CMK (cell line): Measurements from ENCODE around the gene ELAPOR1.

Experiments
- DNase-seq: peaks from one replicate; pipeline ENCODE4 v3.0.0-alpha.2; 2010; ENCODE audit warnings: low read depth

The ELAPOR1 gene

GRCh38 chr1:109096120-109096519, 17.8 kb upstream of the ELAPOR1 start:
- DNase-seq = no peak

- DNase-seq = peak; percentile 97
These were observed 13.8 kb upstream of the ELAPOR1 start for GRCh38 chr1:109099938-109100773.

- no peak for DNase-seq
These were observed 9.4 kb upstream of the ELAPOR1 start for GRCh38 chr1:109104364-109105151.

DNA sequence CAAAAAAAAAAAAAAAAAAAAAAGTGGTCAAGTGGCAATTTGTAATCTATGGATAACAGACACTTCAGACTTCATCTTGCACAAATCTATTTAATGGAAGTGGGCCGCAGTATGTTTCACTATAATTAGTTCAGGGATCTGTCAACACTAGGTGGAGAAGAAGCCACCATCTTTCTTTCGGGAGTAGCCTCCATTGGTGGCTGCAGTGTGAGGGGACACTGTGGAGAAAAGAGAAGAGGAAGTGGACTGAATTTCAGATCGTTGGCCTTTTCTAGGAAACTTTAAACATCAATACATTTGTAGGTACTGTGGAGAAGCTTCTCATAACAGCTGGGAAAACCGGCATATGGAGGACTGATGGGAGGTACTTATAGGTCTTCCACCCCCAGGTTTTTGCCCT, 8.0 kb upstream of the ELAPOR1 start:
- DNase-seq = no peak

GRCh38 chr1:109107785-109108184, 6.1 kb upstream of the ELAPOR1 start:
- DNase-seq = no peak

DNA sequence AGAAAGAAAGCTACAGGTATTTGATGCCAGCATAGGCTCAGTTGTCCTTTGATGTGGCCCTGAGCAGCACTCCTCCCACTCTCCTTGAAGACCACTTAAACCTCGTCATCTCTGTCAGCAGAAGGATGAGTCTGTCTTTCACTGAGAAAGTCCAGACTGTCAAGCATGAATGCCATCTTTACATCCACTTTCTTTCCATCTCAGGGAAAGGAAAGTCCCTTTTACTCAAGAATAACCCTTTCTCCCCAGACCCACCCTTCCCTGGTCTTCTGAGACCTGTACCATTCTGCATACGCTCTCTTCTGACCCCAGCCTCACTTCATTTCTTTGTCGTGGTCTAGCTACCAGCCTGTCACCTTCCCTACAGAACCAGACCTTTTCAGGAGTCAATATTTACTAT, 4.0 kb upstream of the ELAPOR1 start:
- DNase-seq = no peak

- DNase-seq = no peak
These were observed 2.4 kb upstream of the ELAPOR1 start for GRCh38 chr1:109111386-109112055.

DNA sequence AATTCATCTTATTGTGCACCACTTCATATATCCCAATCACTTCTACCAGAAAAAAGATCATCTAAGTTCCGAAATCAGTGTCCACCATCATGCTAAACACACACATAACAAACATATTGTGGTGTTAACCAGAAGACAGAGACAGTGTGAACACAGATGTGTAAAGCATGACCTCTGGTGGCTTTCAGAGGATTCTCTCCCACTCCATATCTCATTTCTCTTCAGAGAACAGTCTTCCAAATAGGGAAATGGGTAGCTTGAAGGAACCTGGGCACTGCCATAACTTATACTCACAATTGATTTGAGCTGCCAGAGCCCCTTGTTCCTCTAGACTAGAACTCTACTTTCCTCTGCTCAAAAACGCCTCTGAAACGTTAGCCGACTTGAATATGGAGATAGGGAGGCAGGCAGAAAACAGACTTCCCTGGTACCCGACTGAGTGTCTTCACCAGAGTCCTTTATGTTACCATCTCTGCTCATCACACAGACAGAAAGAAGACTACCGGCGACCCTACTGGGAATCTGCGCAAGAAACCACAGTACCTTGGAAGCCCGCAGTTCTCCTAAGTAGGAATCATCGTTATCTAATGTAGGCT, 1.8 kb upstream of the ELAPOR1 start:
- no peak for DNase-seq

- DNase-seq = peak; percentile 58
These were observed 1.1 kb upstream of the ELAPOR1 start for GRCh38 chr1:109112652-109113285.

DNA sequence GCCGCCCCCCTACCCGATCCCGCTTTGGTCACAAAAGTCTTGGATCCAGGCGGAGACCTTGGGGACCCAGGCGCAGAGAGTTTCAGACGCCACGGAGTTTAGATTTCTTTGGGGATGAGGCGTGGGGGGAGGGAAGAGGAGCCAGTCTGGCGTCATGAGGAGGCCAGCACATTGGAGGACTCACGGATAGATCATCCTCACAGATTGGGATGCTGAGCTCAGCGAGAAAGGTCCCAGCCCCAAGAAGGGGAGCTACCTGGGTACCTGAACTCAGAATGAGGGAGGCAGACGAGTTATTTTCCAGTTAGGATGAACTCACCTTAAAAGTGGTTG, 393 bp downstream of the ELAPOR1 start:
- DNase-seq = no peak

DNA sequence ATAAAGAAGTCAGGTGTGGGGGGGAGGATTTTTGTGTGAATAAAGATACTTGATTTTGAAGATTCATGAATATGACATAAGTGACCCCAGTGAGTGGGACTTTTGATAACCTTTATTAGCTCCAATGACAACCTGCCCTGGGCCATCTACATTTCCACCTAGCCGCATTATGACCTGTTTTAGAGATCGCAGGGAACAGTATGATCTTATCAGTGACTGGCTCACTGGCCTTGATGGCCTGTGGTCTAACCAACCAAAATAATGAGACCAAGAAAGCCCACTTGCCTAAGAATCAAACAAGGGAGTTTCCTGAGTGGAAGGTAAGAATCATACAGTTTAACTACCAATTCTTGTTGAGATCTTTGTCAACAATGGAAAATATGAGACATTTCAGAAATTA, 1.8 kb downstream of the ELAPOR1 start:
- DNase-seq = no peak

DNA sequence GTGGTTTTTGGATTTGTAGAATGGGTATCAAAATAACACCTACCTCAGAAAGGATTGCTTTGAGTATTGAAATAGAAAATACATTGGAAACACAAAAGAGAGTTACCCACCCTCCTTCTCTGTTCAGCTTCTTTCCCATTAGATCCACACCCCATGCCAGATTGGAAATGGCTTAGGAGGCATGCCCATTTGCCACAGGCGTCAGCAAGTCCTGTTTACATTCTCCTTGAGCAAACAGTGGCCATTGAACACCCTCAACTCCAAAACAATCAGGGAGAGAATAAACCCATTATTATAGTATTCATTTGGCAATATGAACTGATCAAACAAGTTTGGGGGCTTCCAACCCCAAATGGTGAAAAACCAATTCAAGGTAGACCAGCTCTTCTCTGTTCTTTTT, 2.4 kb downstream of the ELAPOR1 start:
- DNase-seq = no peak

DNA sequence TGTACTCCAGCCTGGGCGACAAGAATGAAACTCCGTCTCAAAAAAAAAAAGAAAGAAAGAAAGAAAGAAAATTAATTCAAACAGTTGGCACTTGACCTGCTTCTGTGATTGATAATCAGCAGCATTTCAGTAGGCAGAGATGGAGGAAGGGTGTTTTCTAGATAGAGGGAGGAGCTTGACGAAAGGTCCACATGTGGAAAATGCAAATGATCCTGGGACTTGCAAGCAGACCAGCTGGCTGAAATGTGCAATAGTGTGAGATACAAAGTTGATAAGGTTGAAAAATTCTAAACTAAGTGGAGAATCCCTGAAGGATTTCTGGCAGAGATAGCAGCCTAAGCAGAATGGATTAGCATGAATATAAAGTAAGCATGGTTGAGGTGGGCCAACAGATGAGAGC, 4.2 kb downstream of the ELAPOR1 start:
- no peak for DNase-seq

DNA sequence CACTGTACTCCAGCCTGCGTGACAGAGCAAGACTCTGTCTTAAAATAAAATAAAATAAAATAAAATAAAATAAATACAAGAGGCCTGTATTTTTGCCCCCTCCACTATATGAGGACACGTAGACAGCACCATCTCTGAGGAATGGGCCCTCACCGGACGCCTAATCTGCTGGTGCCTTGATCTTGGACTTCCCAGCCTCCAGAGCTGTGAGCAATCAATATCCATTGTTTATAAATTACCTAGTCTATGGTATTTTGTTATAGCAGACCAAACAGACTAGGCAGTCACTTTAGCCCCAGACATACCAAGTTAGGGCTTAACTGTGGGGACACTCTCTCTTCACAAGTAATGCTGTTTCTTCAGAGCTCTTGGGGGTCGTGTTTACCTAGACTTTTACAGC, 6.4 kb downstream of the ELAPOR1 start:
- DNase-seq = no peak

GRCh38 chr1:109131059-109131458, 17.1 kb downstream of the ELAPOR1 start:
- DNase-seq = no peak

DNA sequence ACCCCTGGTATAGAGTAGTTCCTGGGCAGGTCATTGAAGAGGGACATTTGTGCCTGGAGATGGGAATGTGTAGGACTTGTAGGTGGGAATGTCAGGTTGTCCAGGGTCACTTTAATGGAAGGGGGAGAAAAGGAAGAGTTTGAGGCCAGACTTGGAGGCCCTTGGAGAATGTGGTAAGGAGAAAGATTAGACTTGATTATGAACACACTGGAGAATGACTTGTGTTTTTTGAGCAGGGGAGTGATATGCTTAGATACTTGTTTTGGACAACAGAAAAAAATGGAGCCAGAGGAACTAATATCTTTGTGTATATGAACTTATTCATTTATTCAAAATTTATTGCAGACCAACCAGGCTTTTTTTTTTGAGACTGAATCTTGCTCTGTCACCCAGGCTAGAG, 17.9 kb downstream of the ELAPOR1 start:
- no peak for DNase-seq

- no peak for DNase-seq
These were observed 19.2 kb downstream of the ELAPOR1 start for GRCh38 chr1:109133002-109133706.

- DNase-seq = no peak
These were observed 19.9 kb downstream of the ELAPOR1 start for GRCh38 chr1:109133815-109134214.

- DNase-seq = peak; percentile 8
These were observed 20.5 kb downstream of the ELAPOR1 start for GRCh38 chr1:109134423-109134822.

DNA sequence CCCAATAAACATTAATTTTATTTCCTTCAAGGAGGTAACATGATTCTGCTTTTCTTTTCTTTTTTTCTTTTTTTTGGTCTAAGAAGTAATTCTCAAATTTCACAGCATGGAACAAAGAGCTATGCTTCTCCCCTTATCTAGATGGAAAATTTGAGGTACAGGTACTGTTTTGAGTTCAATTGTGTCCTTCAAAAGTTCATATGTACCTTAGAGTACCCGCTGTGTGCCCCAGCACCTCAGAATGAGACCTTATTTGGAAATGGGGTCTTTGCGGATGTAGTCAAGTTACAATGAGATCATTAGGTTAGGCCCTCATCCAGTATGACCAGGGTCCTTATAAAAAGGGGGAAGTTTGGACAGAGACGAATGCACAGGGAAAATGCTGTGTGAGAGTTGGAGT, 22.0 kb downstream of the ELAPOR1 start:
- DNase-seq = no peak

DNA sequence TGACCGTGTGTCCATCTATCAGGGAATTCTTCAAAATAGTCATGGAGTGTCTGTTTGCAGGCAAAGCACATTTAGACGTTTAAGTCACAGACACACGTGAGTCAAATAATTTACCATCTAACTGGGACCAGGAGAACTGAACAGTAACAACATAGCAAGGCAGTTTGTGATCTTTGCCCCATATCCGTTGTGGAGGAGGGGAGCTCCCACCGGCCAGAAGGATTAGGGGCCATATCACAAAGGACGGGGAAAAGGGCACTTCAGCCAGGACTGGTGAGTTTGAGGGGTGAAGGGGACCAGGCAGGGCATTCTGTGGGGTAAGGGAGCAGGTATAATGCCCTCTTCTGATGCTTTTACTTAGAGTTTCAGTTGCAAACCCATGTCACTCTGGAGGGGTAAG, 22.9 kb downstream of the ELAPOR1 start:
- no peak for DNase-seq
